Right atrium auricular region (tissue), 2 donors: ENCODE results near the gene ATG10. TPM values are rescaled to one million over a fixed set of nuclear protein-coding genes. Genes with fewer than 3 reads are reported as not detected.

Experiments used
- DNase-seq: peaks from one replicate; pipeline ENCODE4 v3.0.0-alpha.2; 2019; ENCODE audit warnings: low spot score
- H3K27ac ChIP-seq, 2 donors: fragments of 200-600 bp; sonication (generic); 1 replicate in 1 of 2; 2 replicates in 1 of 2; pipeline ENCODE4 v1.5.1; 2016 to 2019
- H3K27me3 ChIP-seq, 2 donors: fragments of 200-600 bp; sonication (generic); one replicate each; pipeline versions ENCODE4 v1.5.1 to v1.6.0; 2017 to 2019
- H3K36me3 ChIP-seq: fragments of 200-600 bp; sonication (generic); one replicate; pipeline ENCODE4 v1.5.1; 2016
- H3K4me1 ChIP-seq, 2 donors: fragments of 200-600 bp; sonication (generic); one replicate each; pipeline versions ENCODE4 v1.5.1 to v1.6.0; 2017 to 2019
- H3K4me3 ChIP-seq, 2 donors: fragments of 200-600 bp; sonication (generic); 1 replicate in 1 of 2; 2 replicates in 1 of 2; pipeline ENCODE4 v1.5.1; 2017 to 2019; ENCODE audit warnings: mild to moderate bottlenecking in 1 of 2, moderate library complexity in 1 of 2
- H3K9me3 ChIP-seq, 2 donors: fragments of 200-600 bp; sonication (generic); one replicate each; pipeline ENCODE4 v1.5.1; 2019
- CTCF ChIP-seq, 2 donors: fragments of 200-600 bp; sonication (generic); IDR thresholded peaks; one replicate each; pipeline ENCODE4 v1.5.1; 2019; ENCODE audit warnings: antibody characterized with exemption in 2 of 2
- total RNA-seq, 2 donors: library from RNA; depleted of rRNA; stranded (reverse); fragments of >200 nt; gene quantifications; one replicate each; pipeline ENCODE4 v1.1.0, GENCODE V29; 2016

Gene ATG10
- total RNA-seq, 2 donors from 2014 or later: 4.2 to 5.6 TPM

- Histone ChIP-seq H3K4me1 (no peaks in the 10 kb centered on the region), H3K27ac (no peak overlapping the region), H3K27me3 (no peaks in the 10 kb centered on the region), H3K36me3 (no peaks in the 10 kb centered on the region), H3K9me3 (peaks cover 0 to 24% of the 10 kb centered on the region in 2 donors), H3K4me3 (no peak overlapping the region)
- no peak for DNase-seq
- TF ChIP-seq CTCF (IDR thresholded peaks at IDR 0.05): no peak
These were observed 272.3 kb downstream of the ATG10 start for GRCh38 chr5:82244151-82244550.

GRCh38 chr5:82244854-82245635 is 273.2 kb downstream of the ATG10 start:
- no peak for TF ChIP-seq CTCF (IDR thresholded peaks at IDR 0.05)
- Histone ChIP-seq H3K27ac (no peak overlapping the region), H3K9me3 (peaks cover 0 to 24% of the 10 kb centered on the region in 2 donors), H3K4me3 (no peak overlapping the region), H3K4me1 (no peaks in the 10 kb centered on the region), H3K36me3 (no peaks in the 10 kb centered on the region), H3K27me3 (no peaks in the 10 kb centered on the region)
- DNase-seq: no peak

- DNase-seq: no peak
- TF ChIP-seq CTCF (IDR thresholded peaks at IDR 0.05): no peak
- Histone ChIP-seq H3K27ac (no peak overlapping the region), H3K9me3 (peaks cover 0 to 24% of the 10 kb centered on the region in 2 donors), H3K4me3 (no peak overlapping the region), H3K27me3 (no peaks in the 10 kb centered on the region), H3K4me1 (no peaks in the 10 kb centered on the region), H3K36me3 (no peaks in the 10 kb centered on the region)
These were observed 275.2 kb downstream of the ATG10 start for GRCh38 chr5:82246960-82247574.

- peaks cover 0 to 6% of the 10 kb centered on the region in 2 donors for H3K9me3 ChIP-seq
- H3K4me1 ChIP-seq: no peaks in the 10 kb centered on the region
- no peaks in the 10 kb centered on the region for H3K27me3 ChIP-seq
- H3K27ac ChIP-seq: no peak overlapping the region
- no peak for DNase-seq
- TF ChIP-seq CTCF (IDR thresholded peaks at IDR 0.05): no peak
- no peaks in the 10 kb centered on the region for H3K36me3 ChIP-seq
- no peak overlapping the region for H3K4me3 ChIP-seq
These were observed 280.9 kb downstream of the ATG10 start for GRCh38 chr5:82252744-82253143.

- no peak for TF ChIP-seq CTCF (IDR thresholded peaks at IDR 0.05)
- no peak overlapping the region for H3K27ac ChIP-seq
- H3K9me3 ChIP-seq: no peaks in the 10 kb centered on the region
- H3K36me3 ChIP-seq: no peaks in the 10 kb centered on the region
- H3K4me3 ChIP-seq: no peak overlapping the region
- H3K27me3 ChIP-seq: no peaks in the 10 kb centered on the region
- DNase-seq: no peak
- H3K4me1 ChIP-seq: no peaks in the 10 kb centered on the region
These were observed 284.0 kb downstream of the ATG10 start for GRCh38 chr5:82255844-82256243.
